ENCODE data around the gene METTL9.
"Not testable (repeated sequence)": the region's sequence is repeated elsewhere in the genome, so short reads cannot be mapped to it uniquely, and the experiment has no call there.

METTL9 gene

DNA sequence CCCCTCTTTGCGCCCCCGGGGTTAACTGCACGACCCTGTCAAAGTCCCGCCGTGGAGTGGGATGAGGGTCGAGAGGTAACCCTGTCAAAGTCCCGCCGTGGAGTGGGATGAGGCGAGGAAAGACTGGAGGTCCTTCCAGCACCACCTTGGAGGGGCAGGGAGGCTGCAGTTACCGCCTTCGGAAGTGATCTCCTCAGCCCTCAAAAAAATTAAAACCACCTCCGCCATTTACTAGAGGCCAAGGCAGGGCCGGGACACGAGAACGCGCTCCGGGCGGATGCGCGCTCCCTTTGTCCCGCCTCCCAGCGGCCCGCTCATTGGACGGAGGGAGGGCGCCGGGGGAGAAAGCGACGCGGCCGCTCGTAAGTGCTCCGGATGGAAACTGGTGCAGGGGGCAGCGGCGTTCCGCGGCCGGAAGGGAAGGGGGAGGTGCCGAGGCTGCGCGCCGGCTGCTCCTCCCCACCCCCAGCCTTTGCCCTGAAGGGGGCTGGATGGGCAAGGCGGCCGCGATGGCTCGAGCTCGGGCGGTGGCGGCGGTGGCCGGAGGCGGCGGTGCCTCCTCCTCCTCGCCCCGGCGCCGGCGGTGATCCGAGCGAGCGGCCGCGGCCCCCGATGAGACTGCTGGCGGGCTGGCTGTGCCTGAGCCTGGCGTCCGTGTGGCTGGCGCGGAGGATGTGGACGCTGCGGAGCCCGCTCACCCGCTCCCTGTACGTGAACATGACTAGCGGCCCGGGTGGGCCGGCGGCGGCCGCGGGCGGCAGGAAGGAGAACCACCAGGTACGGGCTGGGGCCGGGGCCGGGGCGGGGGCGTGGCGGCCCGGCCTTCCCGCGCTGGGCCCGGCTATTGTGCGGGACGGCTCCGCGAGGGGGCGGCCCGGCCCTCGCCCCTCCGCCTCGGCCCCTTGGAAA lies at the start of gene METTL9:
METTL9 (plus strand) TSS at position 456 of the 909 bp plus-strand sequence; CDS start at position 613, 157 bp downstream.
- DNase-seq (ENCODE audit: low spot score), result peak; percentile 94

DNA sequence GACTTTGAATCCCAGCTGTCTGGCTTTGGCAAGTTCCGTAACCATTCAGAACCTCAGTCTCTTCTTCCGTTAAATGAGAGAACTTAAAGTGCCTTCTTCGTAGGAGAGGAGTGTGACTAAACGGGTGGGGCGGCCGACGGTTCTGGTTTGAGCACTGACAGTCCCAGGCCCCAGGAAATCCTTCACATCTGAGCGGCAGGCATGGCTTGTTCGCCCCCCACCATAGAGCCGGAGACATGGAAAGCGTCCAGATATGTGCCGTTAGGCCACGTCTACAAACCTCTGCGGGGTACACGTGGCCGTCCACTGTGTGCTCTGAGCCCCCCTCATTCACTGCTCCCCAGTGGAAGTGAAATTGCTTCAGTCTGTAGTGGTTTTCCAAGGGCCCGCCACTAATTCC lies 49.4 kb upstream of the METTL9 start:
- DNase-seq (ENCODE audit: low spot score), result not testable (repeated sequence)

DNA sequence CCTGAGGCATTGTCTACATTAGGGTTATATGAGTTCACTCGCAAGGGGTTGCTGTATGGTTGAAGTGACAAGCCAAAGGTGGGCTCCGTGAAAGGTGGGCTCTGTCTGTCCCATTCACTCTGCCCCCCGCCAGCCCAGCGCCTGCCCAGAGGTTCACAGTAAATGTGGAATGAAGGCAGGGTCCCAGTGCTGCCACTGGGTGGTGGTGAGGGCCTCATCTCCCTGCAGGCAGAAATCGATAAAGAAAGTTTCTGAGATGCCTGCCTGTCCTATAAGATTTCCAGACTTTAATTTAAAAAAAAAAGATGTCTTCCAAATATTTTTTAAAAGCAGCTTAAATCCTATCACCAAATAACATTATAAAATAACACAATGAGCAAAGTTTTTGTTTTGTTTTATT lies 48.9 kb upstream of the METTL9 start:
- DNase-seq (ENCODE audit: low spot score), result not testable (repeated sequence)

DNA sequence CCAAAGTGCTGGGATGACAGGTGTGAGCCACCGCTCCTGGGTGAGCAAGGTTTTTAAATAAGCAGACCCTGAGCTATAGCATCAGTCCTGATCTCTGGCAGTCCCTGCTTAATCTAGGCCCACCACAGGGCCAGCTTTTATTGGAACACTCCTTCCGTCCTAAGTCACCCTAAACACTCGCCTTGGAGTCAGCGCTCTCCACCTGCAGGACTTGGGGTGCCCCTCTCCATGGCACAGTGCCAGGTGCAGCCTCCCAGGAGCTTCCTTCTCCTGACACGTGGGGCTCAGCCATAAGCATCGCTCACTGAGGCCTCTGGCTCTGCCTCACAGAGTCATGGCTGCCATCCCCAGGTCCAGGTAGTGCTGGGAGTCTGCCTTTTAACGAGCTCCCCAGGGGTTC lies 48.3 kb upstream of the METTL9 start:
- not testable (repeated sequence) for DNase-seq (ENCODE audit: low spot score)

- DNase-seq (ENCODE audit: low spot score), result not testable (repeated sequence)
These were observed 47.8 kb upstream of the METTL9 start for GRCh38 chr16:21551600-21551999.

DNA sequence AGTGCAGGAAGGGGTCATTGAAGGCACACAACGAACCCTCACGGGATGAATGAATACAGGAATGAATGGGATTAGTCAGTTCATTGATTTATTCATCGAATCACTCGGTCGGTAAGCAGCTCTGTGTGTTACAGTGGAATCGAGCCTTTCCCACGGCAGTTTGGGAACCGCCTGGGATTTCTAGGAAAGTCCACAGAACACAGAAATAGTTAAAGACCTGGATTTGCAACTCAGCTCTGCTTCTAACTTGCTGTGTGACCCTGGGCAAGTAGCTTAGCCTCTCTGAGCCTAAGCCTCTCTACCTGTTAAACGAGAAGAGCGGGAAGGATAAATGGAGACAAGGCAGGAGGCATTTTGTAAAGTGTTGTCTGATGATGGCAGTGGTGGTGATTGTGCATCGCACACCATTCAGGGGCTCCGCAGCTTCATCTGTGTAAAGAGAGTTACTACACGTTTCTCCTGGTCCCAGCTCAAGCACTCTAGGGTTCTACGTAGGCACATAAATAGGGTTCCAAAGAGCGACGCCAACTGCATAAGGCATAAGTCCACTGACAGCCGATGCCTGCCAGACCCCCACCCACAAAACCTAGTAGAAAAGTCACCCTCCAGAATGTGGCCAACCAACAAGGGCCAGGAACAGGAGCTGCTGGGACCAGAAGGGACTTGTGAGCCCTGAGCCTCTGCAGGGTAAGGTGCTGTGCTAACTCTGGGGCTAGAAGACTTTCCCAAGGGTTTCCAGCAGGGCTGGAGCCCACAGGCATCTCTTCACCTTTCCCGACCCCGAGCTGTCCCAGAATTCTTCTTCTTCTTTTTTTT lies 45.7 kb upstream of the METTL9 start:
- not testable (repeated sequence) for DNase-seq (ENCODE audit: low spot score)

DNA sequence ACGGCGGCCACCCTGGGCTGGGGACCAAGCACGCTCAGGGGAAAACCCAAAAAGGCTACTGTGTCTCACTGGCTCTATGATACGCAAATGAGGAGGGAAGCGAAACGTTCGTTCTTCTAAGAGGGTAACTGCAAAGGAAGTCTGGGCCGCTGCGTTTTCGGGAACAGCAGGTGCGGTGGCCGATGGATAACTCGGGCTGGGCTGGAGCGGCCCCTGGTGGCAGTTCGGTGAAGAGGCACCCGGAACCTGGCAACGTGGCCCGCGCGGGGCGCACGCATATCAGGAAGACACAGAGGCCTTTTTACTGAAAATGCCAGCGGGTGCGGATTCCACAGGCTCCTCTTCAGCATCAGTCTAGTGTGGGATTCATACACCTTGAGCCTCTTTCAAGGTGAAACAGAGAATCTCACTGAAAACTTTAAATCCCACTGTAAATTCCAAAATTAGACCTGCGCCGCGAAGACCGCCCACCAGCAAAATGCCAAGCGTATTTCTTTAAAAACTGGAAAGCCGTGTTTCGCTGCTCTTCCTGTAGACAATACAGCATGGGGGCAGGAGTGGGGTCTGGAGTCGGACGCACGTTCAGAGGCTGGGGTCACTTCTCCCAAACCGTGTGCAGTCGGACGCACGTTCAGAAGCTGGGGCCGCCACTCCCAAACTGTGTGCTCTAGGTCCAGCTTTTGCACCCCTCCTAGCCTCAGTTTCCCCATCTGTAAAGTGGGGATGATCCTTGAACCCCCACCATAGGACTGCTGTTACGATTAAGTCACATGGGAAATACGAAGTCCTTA lies 44.4 kb upstream of the METTL9 start:
- peak; percentile 96 for DNase-seq (ENCODE audit: low spot score)

DNA sequence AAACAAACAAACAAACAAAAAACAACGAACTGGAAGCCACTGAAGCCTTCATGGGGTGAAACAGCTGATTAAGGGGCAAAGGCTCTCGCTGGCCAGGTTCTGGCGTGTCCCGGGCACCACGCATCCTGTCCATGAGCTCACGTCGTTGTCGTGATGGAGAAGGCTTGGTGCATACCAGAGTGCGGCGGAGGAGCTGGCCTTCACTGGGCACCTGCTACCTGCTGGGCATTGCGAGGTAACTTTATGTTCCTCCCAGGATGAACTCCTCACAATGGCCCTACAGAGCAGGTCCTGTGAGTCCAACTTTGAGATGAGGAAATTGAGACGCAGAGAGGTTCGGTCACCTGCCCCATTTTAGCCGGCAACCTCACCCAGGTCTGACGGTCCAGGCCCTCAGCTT lies 43.8 kb upstream of the METTL9 start:
- DNase-seq (ENCODE audit: low spot score), result not testable (repeated sequence)

GRCh38 chr16:21556026-21556595 lies 43.3 kb upstream of the METTL9 start:
- DNase-seq (ENCODE audit: low spot score), result not testable (repeated sequence)

GRCh38 chr16:21556651-21557241 lies 42.6 kb upstream of the METTL9 start:
- peak; percentile 48 for DNase-seq (ENCODE audit: low spot score)

- DNase-seq (ENCODE audit: low spot score), result no peak
These were observed 38.9 kb upstream of the METTL9 start for GRCh38 chr16:21560462-21560861.

GRCh38 chr16:21563676-21564075 lies 35.7 kb upstream of the METTL9 start:
- no peak for DNase-seq (ENCODE audit: low spot score)

DNA sequence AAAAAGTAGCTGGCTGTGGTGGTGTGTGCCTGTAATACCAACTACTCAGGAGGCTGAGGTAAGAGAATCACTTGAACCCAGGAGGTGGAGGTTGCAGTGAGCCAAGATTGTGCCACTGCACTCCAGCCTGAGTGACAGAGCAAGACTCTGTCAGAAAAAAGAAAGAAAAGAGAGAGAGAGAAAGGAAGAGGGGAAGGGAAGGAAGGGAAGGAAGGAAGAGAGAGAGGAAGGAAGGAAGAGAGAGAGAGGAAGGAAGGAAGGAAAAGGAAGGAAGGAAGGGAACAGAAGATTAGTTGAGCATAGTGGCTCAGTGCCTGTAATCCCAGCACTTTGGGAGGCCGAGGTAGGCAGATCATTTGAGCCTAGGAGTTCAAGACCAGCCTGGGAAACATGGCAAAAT lies 35.0 kb upstream of the METTL9 start:
- DNase-seq (ENCODE audit: low spot score), result not testable (repeated sequence)

DNA sequence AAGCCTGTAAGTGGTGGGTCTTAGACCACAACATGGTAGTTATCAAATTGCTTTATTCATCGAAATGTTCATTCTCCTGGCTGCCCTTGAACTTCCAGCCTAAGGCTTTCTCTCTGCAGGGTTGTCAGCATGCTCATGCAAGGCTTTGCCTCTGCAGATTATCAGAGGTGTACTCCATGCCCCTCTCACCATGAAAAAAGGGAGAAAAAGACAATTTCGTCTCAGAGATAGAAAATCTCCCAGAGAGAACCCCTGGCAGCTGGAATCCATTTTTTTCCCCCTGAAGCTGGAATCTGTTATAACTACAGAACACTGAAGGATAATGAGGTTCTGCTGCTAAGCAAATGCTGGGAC lies 33.9 kb upstream of the METTL9 start:
- no peak for DNase-seq (ENCODE audit: low spot score)

- no peak for DNase-seq (ENCODE audit: low spot score)
These were observed 33.3 kb upstream of the METTL9 start for GRCh38 chr16:21565861-21566669.

- DNase-seq (ENCODE audit: low spot score), result no peak
These were observed 32.4 kb upstream of the METTL9 start for GRCh38 chr16:21566891-21567414.

DNA sequence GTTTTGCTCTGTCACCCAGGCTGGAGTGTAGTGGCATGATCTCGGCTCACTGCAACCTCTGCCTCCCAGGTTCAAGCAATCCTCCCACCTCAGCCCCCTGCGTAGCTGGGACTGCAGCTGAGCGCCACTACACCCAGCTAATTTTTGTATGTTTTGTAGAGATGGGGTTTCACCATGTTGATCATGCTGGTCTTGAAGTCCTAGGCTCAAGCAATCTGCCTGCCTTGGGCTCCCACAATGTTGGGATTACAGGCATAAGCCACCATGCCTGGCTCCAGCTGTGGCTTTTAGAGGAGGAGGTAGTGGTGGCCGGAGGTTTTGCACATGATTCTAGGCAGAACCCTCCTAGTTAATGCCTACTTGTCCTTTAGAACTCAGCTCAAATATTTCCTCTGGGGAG lies 31.9 kb upstream of the METTL9 start:
- not testable (repeated sequence) for DNase-seq (ENCODE audit: low spot score)

- no peak for DNase-seq (ENCODE audit: low spot score)
These were observed 30.7 kb upstream of the METTL9 start for GRCh38 chr16:21568502-21569189.

GRCh38 chr16:21570676-21571017 lies 28.7 kb upstream of the METTL9 start:
- DNase-seq (ENCODE audit: low spot score), result no peak

GRCh38 chr16:21573506-21573905 lies 25.9 kb upstream of the METTL9 start:
- not testable (repeated sequence) for DNase-seq (ENCODE audit: low spot score)
